Tibial artery (tissue), 4 donors: ENCODE measurements around the gene TRPC4AP.

Experiments used
- DNase-seq, 2 donors: peaks; one replicate each; pipeline ENCODE4 v3.0.0-alpha.2; 2019
- H3K27ac ChIP-seq, 2 donors: fragments of 200-600 bp; sonication (generic) in 1 of 2; 1 replicate in 1 of 2; 2 replicates in 1 of 2; pipeline ENCODE4 v1.5.1; 2018 to 2019; ENCODE audit warnings: mild to moderate bottlenecking in 1 of 2
- H3K27me3 ChIP-seq, 2 donors: fragments of 200-600 bp; sonication (generic) in 1 of 2; one replicate each; pipeline versions ENCODE4 v1.5.1 to v1.6.0; 2016 to 2019
- H3K36me3 ChIP-seq, 3 donors: fragments of 200-600 bp; sonication (generic) in 2 of 3; one replicate each; pipeline ENCODE4 v1.5.1; 2016 to 2019; ENCODE audit warnings: mild to moderate bottlenecking in 2 of 3
- H3K4me1 ChIP-seq, 4 donors: fragments of 200-600 bp; sonication (generic) in 2 of 4; 1 replicate in 3 of 4; 2 replicates in 1 of 4; pipeline ENCODE4 v1.5.1; 2016 to 2019
- H3K4me3 ChIP-seq, 2 donors: fragments of 200-600 bp; sonication (generic) in 1 of 2; 1 replicate in 1 of 2; 2 replicates in 1 of 2; pipeline ENCODE4 v1.5.1; 2018 to 2019; ENCODE audit warnings: mild to moderate bottlenecking in 2 of 2
- H3K9me3 ChIP-seq, 3 donors: fragments of 200-600 bp; sonication (generic) in 1 of 3; one replicate each; pipeline ENCODE4 v1.5.1; 2016 to 2019
- CTCF ChIP-seq, 2 experiments: fragments of 200-600 bp in 1 of 2; fragments of 450-650 bp in 1 of 2; IDR thresholded peaks; one replicate each; pipeline ENCODE4 v1.5.1; 2017 to 2019; ENCODE audit warnings: antibody characterized with exemption in 2 of 2, mild to moderate bottlenecking in 1 of 2, moderate library complexity in 1 of 2
- intact Hi-C: fragments of 100-400 bp; cut with DNase I; formaldehyde crosslinking; loops from one replicate; pipeline ENCODE4 v1.15.0; 2023; ENCODE audit warnings: low total_unique reads

Gene TRPC4AP

GRCh38 chr20:35012227-35013069, 80.2 kb downstream of the TRPC4AP start:
- Histone ChIP-seq H3K9me3 (no peaks in the 10 kb centered on the region), H3K4me3 (no peak overlapping the region), H3K4me1 (peaks cover 0 to 5% (median 0%) of the 10 kb centered on the region in 4 donors), H3K27me3 (no peaks in the 10 kb centered on the region), H3K27ac (no peak overlapping the region), H3K36me3 (peaks cover 76 to 93% (median 82%) of the 10 kb centered on the region in 3 donors)
- TF ChIP-seq CTCF (IDR thresholded peaks at IDR 0.05) = no peak
- intact Hi-C loops = no loop called here
- peak in 1 of 2 donors; percentile 20 for DNase-seq

DNA sequence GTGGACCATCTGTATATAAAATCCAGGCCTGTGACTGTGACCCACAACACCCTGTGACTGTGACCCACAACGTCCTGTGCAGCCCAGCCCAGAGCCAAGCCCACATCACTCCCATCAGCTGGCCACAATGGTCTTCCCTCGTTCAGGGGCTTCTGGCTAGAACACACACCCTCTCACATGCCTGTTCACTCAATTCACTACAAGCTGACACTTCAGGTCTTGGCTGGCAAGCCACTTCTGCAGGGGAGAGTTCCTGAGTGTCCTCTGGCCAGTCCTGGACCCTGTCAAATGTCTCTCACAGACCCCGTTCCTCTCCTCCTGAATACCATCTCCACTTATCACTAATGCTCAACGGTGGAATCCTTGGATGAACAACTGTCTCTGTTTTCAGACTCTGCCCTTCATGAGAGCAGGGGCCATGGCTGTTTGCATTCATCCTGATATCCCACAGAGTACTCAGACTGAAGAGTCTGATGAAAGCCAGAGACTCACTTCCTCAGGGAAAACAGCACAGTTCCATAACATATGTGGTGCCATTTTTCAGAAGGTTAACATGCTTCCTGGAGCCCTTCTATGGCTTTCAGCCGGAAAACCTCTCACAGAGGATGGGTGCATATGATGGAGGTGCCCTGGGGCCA, 80.9 kb downstream of the TRPC4AP start:
- no peaks in the 10 kb centered on the region for H3K9me3 ChIP-seq
- peaks cover 83 to 97% (median 89%) of the 10 kb centered on the region in 3 donors for H3K36me3 ChIP-seq
- TF ChIP-seq CTCF (IDR thresholded peaks at IDR 0.05) = no peak
- intact Hi-C loops = no loop called here
- no peak overlapping the region for H3K27ac ChIP-seq
- peak in 1 of 2 donors; percentile 18 for DNase-seq
- no peaks in the 10 kb centered on the region for H3K27me3 ChIP-seq
- peaks cover 0 to 5% (median 0%) of the 10 kb centered on the region in 4 donors for H3K4me1 ChIP-seq
- no peak overlapping the region for H3K4me3 ChIP-seq

DNA sequence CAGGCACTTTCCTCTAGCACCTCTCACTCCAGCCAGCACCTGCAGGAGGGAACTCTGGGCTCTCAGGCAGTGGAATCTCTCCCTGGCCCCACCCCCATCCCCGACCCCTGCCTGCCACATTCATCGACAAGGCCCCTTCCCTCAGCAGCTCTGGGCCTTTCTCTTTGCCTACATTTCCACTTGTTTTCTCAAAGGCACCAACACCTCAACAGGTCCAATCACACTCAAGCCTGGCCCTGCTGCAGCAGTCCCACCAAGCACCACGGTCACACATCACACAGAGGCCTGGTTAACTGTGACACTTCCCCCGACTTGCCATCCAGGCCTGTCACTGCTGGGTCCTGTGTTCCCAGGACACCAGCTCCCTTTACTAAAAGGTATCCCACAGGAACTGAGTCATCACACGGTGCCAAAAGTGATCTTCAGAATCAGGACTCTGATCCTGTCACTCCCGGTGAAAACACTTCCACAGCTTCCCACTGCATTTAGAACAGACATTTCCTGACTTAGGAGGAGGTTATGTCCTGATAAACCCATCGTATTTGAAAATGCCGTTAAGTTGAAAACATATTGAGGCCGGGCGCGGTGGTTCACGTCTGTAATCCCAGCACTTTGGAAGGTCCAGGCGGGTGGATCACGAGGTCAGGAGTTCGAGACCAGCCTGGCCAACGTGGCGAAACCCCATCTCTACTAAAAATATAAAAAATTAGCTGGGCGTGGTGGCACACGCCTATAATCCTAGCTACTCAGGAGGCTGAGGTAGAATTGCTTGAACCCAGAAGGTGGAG, 82.0 kb downstream of the TRPC4AP start:
- no peak for TF ChIP-seq CTCF (IDR thresholded peaks at IDR 0.05)
- Histone ChIP-seq H3K9me3 (no peaks in the 10 kb centered on the region), H3K27ac (no peak overlapping the region), H3K36me3 (peaks cover 88 to 100% (median 98%) of the 10 kb centered on the region in 3 donors), H3K4me3 (no peak overlapping the region), H3K4me1 (peaks cover 0 to 5% (median 0%) of the 10 kb centered on the region in 4 donors), H3K27me3 (no peaks in the 10 kb centered on the region)
- peak in 1 of 2 donors; percentile 9 for DNase-seq
- intact Hi-C loops = no loop called here

DNA sequence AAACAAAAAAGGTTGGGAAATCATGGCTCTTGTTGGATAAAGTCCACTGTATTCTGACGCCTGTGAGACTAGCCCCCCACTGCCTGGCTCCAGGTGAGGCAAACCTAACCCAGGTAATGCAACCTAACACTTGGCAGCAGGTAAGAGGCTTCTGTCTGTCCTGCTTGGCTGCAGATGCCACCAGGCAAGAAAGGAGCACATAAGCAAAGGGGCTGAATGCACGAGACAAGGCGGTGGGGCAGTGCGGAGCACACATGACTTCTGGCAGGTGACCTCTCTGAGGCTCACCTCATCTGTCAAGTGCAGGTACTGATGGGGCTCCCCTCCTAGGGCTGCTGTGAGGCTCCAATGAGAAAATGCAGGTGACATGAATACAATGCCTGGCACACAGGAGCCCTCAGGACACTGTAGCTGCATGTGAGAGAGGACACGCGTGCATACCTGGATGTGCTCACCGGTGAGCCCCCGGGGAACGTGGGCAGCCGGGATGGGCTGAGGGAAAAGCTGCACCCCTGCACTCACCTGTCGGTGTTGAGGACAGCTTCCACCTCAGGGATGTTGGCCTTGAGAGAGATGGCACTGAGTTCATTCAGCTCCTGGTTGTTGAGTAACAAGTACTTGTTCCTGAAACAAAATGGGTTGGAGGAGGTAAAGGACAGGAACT, 82.8 kb downstream of the TRPC4AP start:
- Histone ChIP-seq H3K4me3 (no peak overlapping the region), H3K27ac (no peak overlapping the region), H3K9me3 (no peaks in the 10 kb centered on the region), H3K36me3 (peaks cover 87 to 100% (median 98%) of the 10 kb centered on the region in 3 donors), H3K27me3 (no peaks in the 10 kb centered on the region), H3K4me1 (peaks cover 0 to 5% (median 0%) of the 10 kb centered on the region in 4 donors)
- intact Hi-C loops = no loop called here
- DNase-seq = peak in 1 of 2 donors; percentile 15
- no peak for TF ChIP-seq CTCF (IDR thresholded peaks at IDR 0.05)
